ENCODE measurements around the gene ARHGEF7.
"Not testable (repeated sequence)": the region's sequence is repeated elsewhere in the genome, so short reads cannot be mapped to it uniquely, and the experiment has no call there.

The ARHGEF7 gene, protein sequence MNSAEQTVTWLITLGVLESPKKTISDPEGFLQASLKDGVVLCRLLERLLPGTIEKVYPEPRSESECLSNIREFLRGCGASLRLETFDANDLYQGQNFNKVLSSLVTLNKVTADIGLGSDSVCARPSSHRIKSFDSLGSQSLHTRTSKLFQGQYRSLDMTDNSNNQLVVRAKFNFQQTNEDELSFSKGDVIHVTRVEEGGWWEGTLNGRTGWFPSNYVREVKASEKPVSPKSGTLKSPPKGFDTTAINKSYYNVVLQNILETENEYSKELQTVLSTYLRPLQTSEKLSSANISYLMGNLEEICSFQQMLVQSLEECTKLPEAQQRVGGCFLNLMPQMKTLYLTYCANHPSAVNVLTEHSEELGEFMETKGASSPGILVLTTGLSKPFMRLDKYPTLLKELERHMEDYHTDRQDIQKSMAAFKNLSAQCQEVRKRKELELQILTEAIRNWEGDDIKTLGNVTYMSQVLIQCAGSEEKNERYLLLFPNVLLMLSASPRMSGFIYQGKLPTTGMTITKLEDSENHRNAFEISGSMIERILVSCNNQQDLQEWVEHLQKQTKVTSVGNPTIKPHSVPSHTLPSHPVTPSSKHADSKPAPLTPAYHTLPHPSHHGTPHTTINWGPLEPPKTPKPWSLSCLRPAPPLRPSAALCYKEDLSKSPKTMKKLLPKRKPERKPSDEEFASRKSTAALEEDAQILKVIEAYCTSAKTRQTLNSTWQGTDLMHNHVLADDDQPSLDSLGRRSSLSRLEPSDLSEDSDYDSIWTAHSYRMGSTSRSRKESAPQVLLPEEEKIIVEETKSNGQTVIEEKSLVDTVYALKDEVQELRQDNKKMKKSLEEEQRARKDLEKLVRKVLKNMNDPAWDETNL

DNA sequence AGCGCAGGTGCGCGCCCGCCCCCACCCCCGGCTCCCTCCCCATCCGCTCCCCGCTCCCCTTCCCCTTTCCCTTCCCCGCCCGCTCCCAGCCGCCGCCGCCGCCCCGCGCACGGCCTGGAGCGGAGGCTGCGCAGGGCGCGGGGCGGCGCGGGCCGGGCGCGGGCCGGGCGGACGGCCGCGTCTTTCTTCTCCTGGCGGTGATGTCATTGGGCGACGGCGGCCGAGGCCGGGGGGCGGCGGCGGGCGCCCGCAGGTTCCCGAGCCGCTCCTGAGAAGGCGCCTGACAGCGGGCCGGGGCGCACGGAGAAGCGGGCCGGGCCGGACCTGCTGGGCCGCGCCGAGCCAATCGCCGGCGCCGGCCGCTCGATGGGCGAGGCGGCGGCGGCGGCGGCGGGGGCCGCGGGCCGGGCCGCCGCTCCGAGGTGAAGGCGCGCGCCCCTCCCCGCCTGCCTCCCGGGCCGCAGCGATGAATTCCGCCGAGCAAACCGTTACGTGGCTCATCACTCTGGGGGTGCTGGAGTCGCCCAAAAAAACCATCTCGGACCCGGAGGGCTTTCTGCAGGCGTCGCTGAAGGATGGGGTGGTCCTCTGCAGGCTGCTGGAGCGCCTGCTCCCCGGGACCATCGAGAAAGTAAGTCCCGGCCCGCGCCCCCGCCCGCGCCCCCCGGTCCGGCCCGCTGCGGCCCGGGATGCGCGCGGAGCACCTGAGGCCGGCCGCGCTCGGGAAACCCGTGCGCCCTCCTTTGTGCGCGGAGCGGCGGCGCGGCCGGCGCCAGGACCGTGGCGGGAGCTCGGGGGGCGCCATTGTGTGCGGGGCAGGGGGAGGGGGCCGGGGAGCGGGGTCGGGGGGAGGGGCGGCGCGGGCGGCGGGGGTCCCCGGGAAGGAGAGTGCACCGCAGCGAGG lies at the start of gene ARHGEF7:
Gene ARHGEF7 (plus strand): TSS at position 250 of the 904 bp plus-strand sequence. CDS start 217 bp downstream, at position 467.
- Histone ChIP-seq H3K9ac (ENCODE audit: low read length) (no peak within 1 kb of the TSS), H3K27ac (ENCODE audit: low read depth, low read length) (no peak within 1 kb of the TSS), H3K36me3 (ENCODE audit: insufficient read depth, low read length) (no peaks in the 10 kb centered on the region), H3K4me1 (ENCODE audit: insufficient read depth, low read length) (peaks cover 3% of the 10 kb centered on the region), H3K27me3 (ENCODE audit: control insufficient read depth in 1 of 2, insufficient read depth in 2 of 2, low read length in 2 of 2) (peaks cover 17 to 44% of the 10 kb centered on the region in 2 donors), H3K4me3 (ENCODE audit: low read depth in 1 of 2, low read length in 2 of 2) (peak within 1 kb of the TSS; percentile 41 to 58), H3K9me3 (ENCODE audit: low read length) (peaks cover under 1% of the 10 kb centered on the region)

DNA sequence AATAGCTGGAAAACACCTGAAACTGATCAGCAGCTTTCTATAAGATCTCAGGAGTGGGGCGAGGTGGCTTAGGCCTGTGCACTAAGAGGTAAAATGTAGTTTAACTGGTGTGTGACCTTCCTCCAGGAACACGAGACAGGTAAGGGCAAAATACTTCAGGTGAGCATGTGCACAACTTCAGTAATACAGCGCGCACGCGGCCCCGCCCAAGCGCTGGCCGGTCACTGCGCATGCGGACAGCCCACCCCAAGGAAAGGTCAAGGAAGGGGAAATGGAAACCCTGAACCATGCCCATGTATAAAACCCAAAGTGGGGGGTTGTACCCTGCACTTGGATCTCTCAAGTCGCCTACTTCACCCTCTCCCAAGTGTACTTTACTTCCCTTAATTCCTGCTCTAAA lies 49.4 kb upstream of the ARHGEF7 start:
- Histone ChIP-seq H3K4me3 (ENCODE audit: low read depth in 1 of 2, low read length in 2 of 2) (no peak overlapping the region), H3K9me3 (ENCODE audit: low read length) (no peaks in the 10 kb centered on the region), H3K27me3 (ENCODE audit: control insufficient read depth in 1 of 2, insufficient read depth in 2 of 2, low read length in 2 of 2) (no peaks in the 10 kb centered on the region), H3K36me3 (ENCODE audit: insufficient read depth, low read length) (no peaks in the 10 kb centered on the region), H3K4me1 (ENCODE audit: insufficient read depth, low read length) (no peaks in the 10 kb centered on the region), H3K9ac (ENCODE audit: low read length) (no peak overlapping the region), H3K27ac (ENCODE audit: low read depth, low read length) (no peak overlapping the region)

DNA sequence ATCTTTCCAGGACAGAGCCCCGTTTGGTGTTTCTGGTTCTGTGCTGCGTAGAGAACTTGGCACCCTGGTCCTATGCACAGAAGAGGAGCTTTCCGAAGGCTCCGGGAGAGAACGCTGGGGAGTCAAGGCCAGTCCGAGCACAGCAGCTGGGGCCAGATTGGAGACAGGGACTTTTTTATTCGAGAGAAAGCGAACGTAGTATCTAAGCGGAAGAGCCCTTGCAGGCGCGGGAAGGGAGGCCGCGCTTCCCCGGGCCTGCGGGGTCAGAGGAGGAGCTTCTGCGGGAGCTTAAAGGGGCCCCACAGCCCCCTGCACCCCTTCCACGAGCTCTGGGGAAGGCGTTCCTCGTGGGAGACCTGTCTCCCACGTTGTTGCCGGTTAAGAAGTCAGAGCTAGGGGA lies 48.6 kb upstream of the ARHGEF7 start:
- Histone ChIP-seq H3K9me3 (ENCODE audit: low read length) (no peaks in the 10 kb centered on the region), H3K4me3 (ENCODE audit: low read depth in 1 of 2, low read length in 2 of 2) (no peak overlapping the region), H3K9ac (ENCODE audit: low read length) (no peak overlapping the region), H3K27ac (ENCODE audit: low read depth, low read length) (no peak overlapping the region), H3K4me1 (ENCODE audit: insufficient read depth, low read length) (no peaks in the 10 kb centered on the region), H3K36me3 (ENCODE audit: insufficient read depth, low read length) (no peaks in the 10 kb centered on the region), H3K27me3 (ENCODE audit: control insufficient read depth in 1 of 2, insufficient read depth in 2 of 2, low read length in 2 of 2) (no peaks in the 10 kb centered on the region)

- Histone ChIP-seq H3K27me3 (ENCODE audit: control insufficient read depth in 1 of 2, insufficient read depth in 2 of 2, low read length in 2 of 2) (no peaks in the 10 kb centered on the region), H3K27ac (ENCODE audit: low read depth, low read length) (no peak overlapping the region), H3K4me1 (ENCODE audit: insufficient read depth, low read length) (no peaks in the 10 kb centered on the region), H3K36me3 (ENCODE audit: insufficient read depth, low read length) (no peaks in the 10 kb centered on the region), H3K4me3 (ENCODE audit: low read depth in 1 of 2, low read length in 2 of 2) (no peak overlapping the region), H3K9ac (ENCODE audit: low read length) (no peak overlapping the region), H3K9me3 (ENCODE audit: low read length) (no peaks in the 10 kb centered on the region)
These were observed 47.1 kb upstream of the ARHGEF7 start for GRCh38 chr13:111068009-111068350.

- H3K4me1 ChIP-seq (ENCODE audit: insufficient read depth, low read length); H3K27ac ChIP-seq (ENCODE audit: low read depth, low read length); H3K27me3 ChIP-seq (ENCODE audit: control insufficient read depth in 1 of 2, insufficient read depth in 2 of 2, low read length in 2 of 2); H3K4me3 ChIP-seq (ENCODE audit: low read depth in 1 of 2, low read length in 2 of 2); H3K36me3 ChIP-seq (ENCODE audit: insufficient read depth, low read length); H3K9ac ChIP-seq (ENCODE audit: low read length): not testable (repeated sequence)
- peaks cover 11% of the 10 kb centered on the region for H3K9me3 ChIP-seq (ENCODE audit: low read length)
These were observed 44.0 kb upstream of the ARHGEF7 start for GRCh38 chr13:111071120-111071519.

- H3K36me3 ChIP-seq (ENCODE audit: insufficient read depth, low read length); H3K9ac ChIP-seq (ENCODE audit: low read length); H3K27ac ChIP-seq (ENCODE audit: low read depth, low read length); H3K4me1 ChIP-seq (ENCODE audit: insufficient read depth, low read length); H3K27me3 ChIP-seq (ENCODE audit: control insufficient read depth in 1 of 2, insufficient read depth in 2 of 2, low read length in 2 of 2); H3K4me3 ChIP-seq (ENCODE audit: low read depth in 1 of 2, low read length in 2 of 2): not testable (repeated sequence)
- peaks cover 11% of the 10 kb centered on the region for H3K9me3 ChIP-seq (ENCODE audit: low read length)
These were observed 43.6 kb upstream of the ARHGEF7 start for GRCh38 chr13:111071526-111071925.

DNA sequence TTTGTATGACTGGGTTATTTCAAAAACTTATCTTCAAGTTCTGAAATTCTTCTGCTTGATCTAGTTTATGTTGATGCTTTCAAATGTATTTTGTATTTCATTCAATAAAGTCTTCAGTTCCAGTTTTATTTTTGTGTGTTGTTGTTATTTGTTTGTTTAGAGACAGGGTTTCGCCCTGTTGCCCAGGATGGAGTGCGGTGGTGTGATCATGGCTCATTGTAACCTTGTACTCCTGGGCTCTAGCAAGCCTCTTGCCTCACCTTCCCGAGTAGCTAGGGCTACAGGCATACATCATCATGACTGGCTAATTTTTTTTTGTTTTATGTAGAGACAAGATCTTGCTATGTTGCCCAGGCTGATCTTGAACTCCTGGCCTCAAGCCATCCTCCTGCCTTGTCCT lies 40.3 kb upstream of the ARHGEF7 start:
- Histone ChIP-seq H3K4me3 (ENCODE audit: low read depth in 1 of 2, low read length in 2 of 2) (no peak overlapping the region), H3K9ac (ENCODE audit: low read length) (no peak overlapping the region), H3K4me1 (ENCODE audit: insufficient read depth, low read length) (no peaks in the 10 kb centered on the region), H3K36me3 (ENCODE audit: insufficient read depth, low read length) (no peaks in the 10 kb centered on the region), H3K27me3 (ENCODE audit: control insufficient read depth in 1 of 2, insufficient read depth in 2 of 2, low read length in 2 of 2) (no peaks in the 10 kb centered on the region), H3K27ac (ENCODE audit: low read depth, low read length) (no peak overlapping the region), H3K9me3 (ENCODE audit: low read length) (peaks cover 11% of the 10 kb centered on the region)

DNA sequence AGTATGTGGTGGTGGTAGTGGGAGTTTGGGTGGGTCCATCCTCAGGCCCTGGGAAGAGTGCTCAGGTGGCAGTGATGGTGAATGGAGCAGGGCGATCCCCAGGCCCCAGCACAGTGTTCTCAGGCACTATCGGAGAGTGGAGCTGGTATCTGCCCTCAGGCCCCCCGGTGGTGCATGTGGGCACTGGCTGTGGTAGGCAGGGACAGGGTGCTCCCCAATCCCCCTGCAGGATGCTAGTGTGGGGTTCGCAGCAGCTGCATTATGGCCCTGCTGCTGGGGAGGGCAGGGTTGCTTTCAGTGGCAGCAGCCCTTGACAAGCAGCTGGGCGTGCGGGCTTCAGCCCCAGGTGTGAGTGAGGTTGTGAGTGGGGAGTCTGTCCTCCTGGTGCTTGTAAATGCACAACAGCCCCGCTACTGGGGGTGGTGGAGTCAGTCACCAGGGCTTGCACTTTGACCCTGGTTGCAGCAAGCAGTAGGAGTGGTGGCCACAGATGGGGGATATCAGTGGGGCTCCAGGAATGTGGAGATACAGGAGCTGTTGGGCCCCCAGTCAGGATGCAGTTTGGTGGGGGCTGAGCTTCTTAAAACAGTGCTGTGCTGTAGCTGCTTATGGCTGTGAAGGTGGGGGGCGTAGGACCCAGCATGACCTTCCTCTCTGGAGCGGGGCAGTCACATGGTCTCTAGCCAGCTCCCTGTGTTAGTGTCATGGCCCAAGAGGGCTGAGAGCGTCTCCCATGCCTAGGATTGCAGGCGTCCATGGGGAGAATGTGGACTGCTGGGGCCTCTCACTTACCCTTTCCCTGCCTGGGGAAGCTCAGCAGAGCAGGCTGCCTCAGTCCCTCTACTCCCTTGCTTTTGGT lies 38.7 kb upstream of the ARHGEF7 start:
- H3K27me3 ChIP-seq (ENCODE audit: control insufficient read depth in 1 of 2, insufficient read depth in 2 of 2, low read length in 2 of 2): no peaks in the 10 kb centered on the region

GRCh38 chr13:111079375-111079774 lies 35.7 kb upstream of the ARHGEF7 start:
- Histone ChIP-seq H3K27me3 (ENCODE audit: control insufficient read depth in 1 of 2, insufficient read depth in 2 of 2, low read length in 2 of 2) (no peaks in the 10 kb centered on the region), H3K36me3 (ENCODE audit: insufficient read depth, low read length) (no peaks in the 10 kb centered on the region), H3K9me3 (ENCODE audit: low read length) (peaks cover 9% of the 10 kb centered on the region), H3K27ac (ENCODE audit: low read depth, low read length) (no peak overlapping the region), H3K9ac (ENCODE audit: low read length) (no peak overlapping the region), H3K4me3 (ENCODE audit: low read depth in 1 of 2, low read length in 2 of 2) (no peak overlapping the region), H3K4me1 (ENCODE audit: insufficient read depth, low read length) (no peaks in the 10 kb centered on the region)

More for the DNA sequence above, 38.7 kb upstream of the ARHGEF7 start:
- no peak overlapping the region for H3K4me3 ChIP-seq (ENCODE audit: low read depth in 1 of 2, low read length in 2 of 2)
- H3K27ac ChIP-seq (ENCODE audit: low read depth, low read length): no peak overlapping the region
- peaks cover 11% of the 10 kb centered on the region for H3K9me3 ChIP-seq (ENCODE audit: low read length)
- H3K4me1 ChIP-seq (ENCODE audit: insufficient read depth, low read length): no peaks in the 10 kb centered on the region
- H3K9ac ChIP-seq (ENCODE audit: low read length): no peak overlapping the region
- H3K36me3 ChIP-seq (ENCODE audit: insufficient read depth, low read length): no peaks in the 10 kb centered on the region

GRCh38 chr13:111080642-111081041 lies 34.5 kb upstream of the ARHGEF7 start:
- H3K4me3 ChIP-seq (ENCODE audit: low read depth in 1 of 2, low read length in 2 of 2): no peak overlapping the region
- no peak overlapping the region for H3K9ac ChIP-seq (ENCODE audit: low read length)
- no peak overlapping the region for H3K27ac ChIP-seq (ENCODE audit: low read depth, low read length)
- H3K27me3 ChIP-seq (ENCODE audit: control insufficient read depth in 1 of 2, insufficient read depth in 2 of 2, low read length in 2 of 2): no peaks in the 10 kb centered on the region
- no peaks in the 10 kb centered on the region for H3K4me1 ChIP-seq (ENCODE audit: insufficient read depth, low read length)
- H3K9me3 ChIP-seq (ENCODE audit: low read length): no peaks in the 10 kb centered on the region
- no peaks in the 10 kb centered on the region for H3K36me3 ChIP-seq (ENCODE audit: insufficient read depth, low read length)

All from muscle layer of colon (tissue), 2 donors.